Naive thymus-derived CD4-positive, alpha-beta T cell (primary cell): ENCODE data around the gene AEBP1. TPM values are rescaled to one million over a fixed set of nuclear protein-coding genes. Genes with fewer than 3 reads are reported as not detected.

Source experiments
- ATAC-seq: fragments of 150-1000 bp; cut with Tn5 transposase; 2 replicates; pipeline ENCODE4 v1.10.0; 2021; ENCODE audit warnings: mild to moderate bottlenecking, moderate library complexity
- CTCF ChIA-PET: fragments of 350-600 bp; sonication (Branson Sonifier 250); formaldehyde crosslinking; loops from one replicate; lab custom pipeline; 2021; ENCODE audit warnings: antibody characterized with exemption; lab: Charles Lee
- POLR2A ChIA-PET: fragments of 350-600 bp; sonication (Branson Sonifier 250); formaldehyde crosslinking; loops from one replicate; lab custom pipeline; 2021; ENCODE audit warnings: antibody characterized with exemption, inconsistent platforms; lab: Charles Lee
- DNase-seq, 9 donors: peaks; one replicate each; pipeline versions ENCODE4 v3.0.0 to v3.0.0-alpha.2; 2020 to 2022; ENCODE audit warnings: mixed read lengths in 1 of 9
- H3K27ac ChIP-seq: one replicate; pipeline ENCODE4 v1.7.0; 2013; ENCODE audit warnings: mild to moderate bottlenecking, low read depth, low read length, moderate library complexity
- H3K27me3 ChIP-seq, 2 donors: one replicate each; pipeline ENCODE4 v1.7.0; 2013; ENCODE audit warnings: low read length in 2 of 2, mild to moderate bottlenecking in 2 of 2, moderate library complexity in 2 of 2; ENCODE audit not compliant: control insufficient read depth in 2 of 2, insufficient read depth in 2 of 2
- H3K36me3 ChIP-seq, 3 experiments: 1 replicate in 2 of 3; 2 replicates in 1 of 3; pipeline ENCODE4 v1.7.0; 2013; ENCODE audit warnings: low read length in 3 of 3, mild to moderate bottlenecking in 3 of 3, moderate library complexity in 1 of 3; ENCODE audit not compliant: insufficient read depth in 3 of 3, control insufficient read depth in 2 of 3
- H3K4me1 ChIP-seq, 2 donors: one replicate each; pipeline ENCODE4 v1.7.0; 2013; ENCODE audit warnings: low read length in 2 of 2, mild to moderate bottlenecking in 2 of 2, moderate library complexity in 1 of 2; ENCODE audit not compliant: control insufficient read depth in 2 of 2, insufficient read depth in 2 of 2
- H3K4me3 ChIP-seq: 2 replicates; pipeline ENCODE4 v1.7.0; 2013; ENCODE audit warnings: mild to moderate bottlenecking, low read length
- H3K9me3 ChIP-seq, 3 experiments: 1 replicate in 2 of 3; 2 replicates in 1 of 3; pipeline ENCODE4 v1.7.0; 2013; ENCODE audit warnings: low read length in 3 of 3; ENCODE audit not compliant: control insufficient read depth in 2 of 3
- H3K27ac Mint-ChIP-seq, 9 donors: one replicate each; pipeline ENCODE4 v1.8.0; 2020 to 2022; ENCODE audit warnings: mixed read lengths in 9 of 9, mild to moderate bottlenecking in 8 of 9, moderate library complexity in 5 of 9, inconsistent platforms in 2 of 9
- H3K27me3 Mint-ChIP-seq, 5 donors: one replicate each; pipeline ENCODE4 v1.8.0; 2021 to 2022; ENCODE audit warnings: mixed read lengths in 5 of 5, mild to moderate bottlenecking in 1 of 5
- H3K36me3 Mint-ChIP-seq, 5 donors: one replicate each; pipeline ENCODE4 v1.8.0; 2020 to 2022; ENCODE audit warnings: mixed read lengths in 5 of 5, mild to moderate bottlenecking in 3 of 5, inconsistent platforms in 1 of 5
- H3K4me1 Mint-ChIP-seq, 7 donors: one replicate each; pipeline ENCODE4 v1.8.0; 2020 to 2022; ENCODE audit warnings: mixed read lengths in 7 of 7, mild to moderate bottlenecking in 3 of 7, inconsistent platforms in 1 of 7
- H3K4me3 Mint-ChIP-seq, 10 donors: one replicate each; pipeline ENCODE4 v1.8.0; 2020 to 2022; ENCODE audit warnings: mild to moderate bottlenecking in 10 of 10, mixed read lengths in 10 of 10, moderate library complexity in 6 of 10, inconsistent platforms in 2 of 10
- H3K9me3 Mint-ChIP-seq, 11 donors: one replicate each; pipeline ENCODE4 v1.8.0; 2020 to 2022; ENCODE audit warnings: mixed read lengths in 11 of 11, mild to moderate bottlenecking in 4 of 11, inconsistent platforms in 1 of 11, moderate library complexity in 1 of 11
- intact Hi-C, 2 donors: fragments of 100-400 bp; cut with micrococcal nuclease; formaldehyde crosslinking; loops; one replicate each; pipeline ENCODE4 v1.15.1; 2023
- microRNA-seq: library from miRNA; unstranded; fragments of <30 nt; microRNA quantifications from one replicate; pipeline ENCODE4 v1.2.0, GENCODE V29; 2022; ENCODE audit warnings: borderline microRNAs expressed
- polyA plus RNA-seq, 2 donors: library from polyadenylated mRNA; unstranded; fragments of 300-500 nt; fragmentation: Illumina TruSeq; gene quantifications; one replicate each; pipeline ENCODE4 v1.2.3, GENCODE V29; 2021
- total RNA-seq, 6 experiments: library from RNA in 5 of 6; stranded (reverse) in 5 of 6; gene quantifications; 1 replicate in 5 of 6; 2 replicates in 1 of 6; pipeline ENCODE4 v1.2.3 and lab custom pipeline; 2021 to 2026

The AEBP1 gene
- total and polyA plus RNA-seq, 7 experiments from 2014 or later = 3.0 to 33.1 (median 13.5) TPM

- intact Hi-C loops = no loop called here
- H3K36me3 Mint-ChIP-seq = peaks cover 0 to 3% (median 0%) of the 10 kb centered on the region in 5 donors
- no peak overlapping the region for H3K27ac Mint-ChIP-seq
- Histone ChIP-seq H3K27ac (no peak overlapping the region), H3K9me3 (no peaks in the 10 kb centered on the region), H3K27me3 (no peaks in the 10 kb centered on the region), H3K4me1 (no peaks in the 10 kb centered on the region), H3K36me3 (no peaks in the 10 kb centered on the region), H3K4me3 (no peak overlapping the region)
- ATAC-seq (no peak), DNase-seq (no peak)
- POLR2A ChIA-PET = no interaction called here
- H3K9me3 Mint-ChIP-seq = peaks cover 0 to 9% (median 0%) of the 10 kb centered on the region in 11 donors
- CTCF ChIA-PET = no interaction called here
- H3K4me3 Mint-ChIP-seq = no peak overlapping the region
- peaks cover 2 to 11% (median 7%) of the 10 kb centered on the region in 7 donors for H3K4me1 Mint-ChIP-seq
- peaks cover 0 to 20% (median 0%) of the 10 kb centered on the region in 5 donors for H3K27me3 Mint-ChIP-seq
Observed at GRCh38 chr7:44163591-44163990, 59.4 kb downstream of the AEBP1 start.

Small RNA genes lying within 50 kb of the gene (microRNA-seq; reads per million reads assigned to microRNA genes)
- 2.1 reads per million for gene MIR6838

Other genes starting within 250 kb of the AEBP1 start
- 10 to 100 TPM; 44.2 to 76.6 (median 62.3) TPM for gene MRPS24, start 234.8 kb upstream of the AEBP1 start, total RNA-seq
- gene MRPS24, start 234.8 kb upstream of the AEBP1 start, polyA plus RNA-seq = 100 to 1,000 TPM; 169 to 187 TPM
- 10 to 100 TPM; 20.0 to 33.7 (median 26.8) TPM for gene URGCP, start 197.7 kb upstream of the AEBP1 start, total RNA-seq
- 10 to 100 TPM; 22.0 to 40.6 TPM for gene URGCP, start 197.7 kb upstream of the AEBP1 start, polyA plus RNA-seq
- 10 to 100 TPM in 2 of 5 experiments, 1 to 10 TPM in 3; 6.3 to 13.9 (median 9.6) TPM for gene UBE2D4, start 177.9 kb upstream of the AEBP1 start, total RNA-seq
- gene UBE2D4, start 177.9 kb upstream of the AEBP1 start, polyA plus RNA-seq = 10 to 100 TPM; 13.4 to 15.9 TPM
- under 1 TPM in 2 of 5 experiments, not detected in 3; 0.19 to 0.30 TPM for gene SPDYE1, start 106.4 kb upstream of the AEBP1 start, total RNA-seq
- gene SPDYE1, start 106.4 kb upstream of the AEBP1 start, polyA plus RNA-seq = under 1 TPM; 0.07 to 0.21 TPM
- gene DBNL, start 59.6 kb upstream of the AEBP1 start, total RNA-seq = 100 to 1,000 TPM; 112 to 182 (median 164) TPM
- 100 to 1,000 TPM; 171 to 217 TPM for gene DBNL, start 59.6 kb upstream of the AEBP1 start, polyA plus RNA-seq
- gene PGAM2, start 38.8 kb upstream of the AEBP1 start, total RNA-seq = 1 to 10 TPM in 4 of 5 experiments, under 1 TPM in 1; 0.73 to 3.1 (median 1.8) TPM
- gene PGAM2, start 38.8 kb upstream of the AEBP1 start, polyA plus RNA-seq = not detected
- 10 to 100 TPM; 33.9 to 77.1 (median 48.9) TPM for gene POLM, start 21.8 kb upstream of the AEBP1 start, total RNA-seq
- gene POLM, start 21.8 kb upstream of the AEBP1 start, polyA plus RNA-seq = 10 to 100 TPM; 18.2 to 20.4 TPM
- 100 to 1,000 TPM in 1 of 5 experiments, 10 to 100 TPM in 4; 55.1 to 118 (median 69.2) TPM for gene POLD2, start 19.2 kb downstream of the AEBP1 start, total RNA-seq
- 10 to 100 TPM; 78.1 to 94.8 TPM for gene POLD2, start 19.2 kb downstream of the AEBP1 start, polyA plus RNA-seq
- not detected for gene MYL7, start 37.0 kb downstream of the AEBP1 start, total RNA-seq
- not detected for gene MYL7, start 37.0 kb downstream of the AEBP1 start, polyA plus RNA-seq
- under 1 TPM; 0.29 to 0.88 (median 0.51) TPM for gene GCK, start 85.1 kb downstream of the AEBP1 start, total RNA-seq
- 1 to 10 TPM; 1.7 to 2.0 TPM for gene GCK, start 85.1 kb downstream of the AEBP1 start, polyA plus RNA-seq
- 10 to 100 TPM; 58.1 to 80.9 (median 62.3) TPM for gene YKT6, start 96.6 kb downstream of the AEBP1 start, total RNA-seq
- gene YKT6, start 96.6 kb downstream of the AEBP1 start, polyA plus RNA-seq = 10 to 100 TPM; 32.6 to 38.8 TPM
- under 1 TPM in 2 of 5 experiments, not detected in 3; 0.12 to 0.61 TPM for gene CAMK2B, start 221.2 kb downstream of the AEBP1 start, total RNA-seq
- not detected for gene CAMK2B, start 221.2 kb downstream of the AEBP1 start, polyA plus RNA-seq